ENCODE measurements around the gene NEUROG1. TPM values are rescaled to one million over a fixed set of nuclear protein-coding genes. Genes with fewer than 3 reads are reported as not detected.
"Not testable (repeated sequence)": the region's sequence is repeated elsewhere in the genome, so short reads cannot be mapped to it uniquely, and the experiment has no call there.

Gene NEUROG1
- total RNA-seq, 1 experiment from 2014 or later, result not detected

DNA sequence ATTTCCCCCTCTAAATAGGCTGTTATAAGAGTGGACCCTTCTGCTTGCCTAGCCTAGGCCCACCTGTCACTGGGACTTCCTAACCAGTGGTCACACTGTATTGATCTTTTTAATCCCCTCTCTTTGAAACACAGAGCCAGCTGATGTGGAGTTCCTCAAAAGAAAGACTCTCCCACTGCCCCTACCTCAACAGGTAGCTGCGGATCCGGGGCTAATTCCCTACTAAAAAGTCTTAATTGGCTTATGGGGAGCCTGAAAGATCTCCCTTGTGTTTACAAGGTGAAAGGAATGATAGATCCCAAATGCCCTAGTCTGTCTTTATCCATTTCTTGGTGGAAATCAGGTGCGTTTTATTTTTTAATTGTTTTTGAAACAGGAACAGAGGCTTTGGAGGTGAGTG lies 2.0 kb downstream of the NEUROG1 start:
- no peak overlapping the region for H3K27ac ChIP-seq (ENCODE audit: low read depth, low read length, poor library complexity, severe bottlenecking)
- POLR2A ChIA-PET (ENCODE audit: low non-redundant PET), result interaction anchor here (0.5 kb wide), 1 partner anchor 200 kb away, joined by 3 read pairs; no protein-coding TSS in a partner anchor
- BruUV-seq (replicated peaks), result no TSS peak
- DNase-seq (ENCODE audit: low spot score), result no peak
- no peaks in the 10 kb centered on the region for H3K9me3 ChIP-seq (ENCODE audit: low read depth, low read length, poor library complexity, severe bottlenecking)
- intact Hi-C loops (cut with micrococcal nuclease; ENCODE audit: unreplicated experiment), result no loop called here
- H3K36me3 ChIP-seq (ENCODE audit: insufficient read depth, low read length, poor library complexity, severe bottlenecking), result no peaks in the 10 kb centered on the region
- H3K4me1 ChIP-seq (ENCODE audit: insufficient read depth, low read length, poor library complexity, severe bottlenecking), result no peaks in the 10 kb centered on the region
- H3K4me3 ChIP-seq (ENCODE audit: low read depth, low read length, poor library complexity, severe bottlenecking), result no peak overlapping the region
- TF ChIP-seq EZH2 (IDR thresholded peaks at IDR 0.05; ENCODE audit: borderline replicate concordance, low read depth, low read length, poor library complexity, severe bottlenecking), result no peak
- TF ChIP-seq, protein P1, sequence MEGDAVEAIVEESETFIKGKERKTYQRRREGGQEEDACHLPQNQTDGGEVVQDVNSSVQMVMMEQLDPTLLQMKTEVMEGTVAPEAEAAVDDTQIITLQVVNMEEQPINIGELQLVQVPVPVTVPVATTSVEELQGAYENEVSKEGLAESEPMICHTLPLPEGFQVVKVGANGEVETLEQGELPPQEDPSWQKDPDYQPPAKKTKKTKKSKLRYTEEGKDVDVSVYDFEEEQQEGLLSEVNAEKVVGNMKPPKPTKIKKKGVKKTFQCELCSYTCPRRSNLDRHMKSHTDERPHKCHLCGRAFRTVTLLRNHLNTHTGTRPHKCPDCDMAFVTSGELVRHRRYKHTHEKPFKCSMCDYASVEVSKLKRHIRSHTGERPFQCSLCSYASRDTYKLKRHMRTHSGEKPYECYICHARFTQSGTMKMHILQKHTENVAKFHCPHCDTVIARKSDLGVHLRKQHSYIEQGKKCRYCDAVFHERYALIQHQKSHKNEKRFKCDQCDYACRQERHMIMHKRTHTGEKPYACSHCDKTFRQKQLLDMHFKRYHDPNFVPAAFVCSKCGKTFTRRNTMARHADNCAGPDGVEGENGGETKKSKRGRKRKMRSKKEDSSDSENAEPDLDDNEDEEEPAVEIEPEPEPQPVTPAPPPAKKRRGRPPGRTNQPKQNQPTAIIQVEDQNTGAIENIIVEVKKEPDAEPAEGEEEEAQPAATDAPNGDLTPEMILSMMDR (conservative IDR thresholded peaks at IDR 0.05; ENCODE audit: low read depth, low read length), result no peak
- CTCF ChIA-PET, result interaction anchor here (0.7 kb wide), 1 partner anchor 67 kb away, joined by 3 read pairs; no protein-coding TSS in a partner anchor
- H3K27me3 ChIP-seq (replicated peaks; ENCODE audit: insufficient read depth, low read depth, low read length, poor library complexity), result peaks cover 99% of the 10 kb centered on the region

DNA sequence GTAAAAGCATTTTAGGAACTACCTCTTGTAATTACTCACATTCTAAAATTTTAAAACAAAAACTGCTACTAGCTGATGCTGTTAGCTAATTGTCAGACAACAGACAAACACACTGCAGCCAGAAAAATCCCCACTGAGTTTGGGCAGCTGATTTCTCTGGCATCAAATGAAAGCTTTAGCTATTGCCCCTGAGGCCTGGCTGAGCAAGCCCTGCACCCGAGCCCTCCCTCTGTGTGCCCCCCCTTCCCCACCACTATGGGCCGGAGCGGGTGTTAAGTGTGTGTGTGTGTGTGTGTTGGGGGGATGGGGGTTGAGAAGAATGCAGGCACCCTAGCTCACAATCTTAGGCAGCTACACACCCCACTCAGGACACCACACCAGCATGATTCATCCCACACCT lies 2.4 kb downstream of the NEUROG1 start:
- H3K9me3 ChIP-seq (ENCODE audit: low read depth, low read length, poor library complexity, severe bottlenecking), result no peaks in the 10 kb centered on the region
- BruUV-seq (replicated peaks), result no TSS peak
- TF ChIP-seq EZH2 (IDR thresholded peaks at IDR 0.05; ENCODE audit: borderline replicate concordance, low read depth, low read length, poor library complexity, severe bottlenecking), result no peak
- POLR2A ChIA-PET (ENCODE audit: low non-redundant PET), result interaction anchor here (0.5 kb wide), 1 partner anchor 201 kb away, joined by 3 read pairs; no protein-coding TSS in a partner anchor
- H3K27me3 ChIP-seq (replicated peaks; ENCODE audit: insufficient read depth, low read depth, low read length, poor library complexity), result peaks cover 99% of the 10 kb centered on the region
- H3K27ac ChIP-seq (ENCODE audit: low read depth, low read length, poor library complexity, severe bottlenecking), result no peak overlapping the region
- no peaks in the 10 kb centered on the region for H3K36me3 ChIP-seq (ENCODE audit: insufficient read depth, low read length, poor library complexity, severe bottlenecking)
- H3K4me1 ChIP-seq (ENCODE audit: insufficient read depth, low read length, poor library complexity, severe bottlenecking), result no peaks in the 10 kb centered on the region
- CTCF ChIA-PET, result no interaction called here
- no peak overlapping the region for H3K4me3 ChIP-seq (ENCODE audit: low read depth, low read length, poor library complexity, severe bottlenecking)
- intact Hi-C loops (cut with micrococcal nuclease; ENCODE audit: unreplicated experiment), result no loop called here
- DNase-seq (ENCODE audit: low spot score), result no peak

DNA sequence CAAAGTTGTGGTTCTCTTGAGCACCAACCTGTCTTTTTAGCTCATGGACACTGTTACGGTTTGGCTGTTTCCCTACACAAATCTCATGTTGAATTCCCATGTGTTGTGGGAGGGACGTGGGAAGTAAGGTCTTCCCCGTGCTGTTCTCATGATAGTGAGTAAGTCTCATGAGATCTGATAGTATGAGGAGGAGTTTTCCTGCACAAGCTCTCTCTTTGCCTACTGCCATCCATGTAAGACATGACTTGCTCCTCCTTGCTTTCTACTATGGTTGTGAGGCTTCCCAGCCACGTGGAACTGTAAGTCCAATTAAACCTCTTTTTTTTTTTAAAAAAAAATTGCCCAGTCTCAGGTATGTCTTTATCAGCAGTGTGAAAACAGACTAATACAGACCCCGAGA lies 6.2 kb downstream of the NEUROG1 start:
- BruUV-seq (replicated peaks); H3K4me1 ChIP-seq (ENCODE audit: insufficient read depth, low read length, poor library complexity, severe bottlenecking); DNase-seq (ENCODE audit: low spot score); H3K27ac ChIP-seq (ENCODE audit: low read depth, low read length, poor library complexity, severe bottlenecking); H3K4me3 ChIP-seq (ENCODE audit: low read depth, low read length, poor library complexity, severe bottlenecking); H3K36me3 ChIP-seq (ENCODE audit: insufficient read depth, low read length, poor library complexity, severe bottlenecking); H3K9me3 ChIP-seq (ENCODE audit: low read depth, low read length, poor library complexity, severe bottlenecking); POLR2A ChIA-PET (ENCODE audit: low non-redundant PET); CTCF ChIA-PET; intact Hi-C loops (cut with micrococcal nuclease; ENCODE audit: unreplicated experiment): not testable (repeated sequence)
- H3K27me3 ChIP-seq (replicated peaks; ENCODE audit: insufficient read depth, low read depth, low read length, poor library complexity), result peaks cover 92% of the 10 kb centered on the region

DNA sequence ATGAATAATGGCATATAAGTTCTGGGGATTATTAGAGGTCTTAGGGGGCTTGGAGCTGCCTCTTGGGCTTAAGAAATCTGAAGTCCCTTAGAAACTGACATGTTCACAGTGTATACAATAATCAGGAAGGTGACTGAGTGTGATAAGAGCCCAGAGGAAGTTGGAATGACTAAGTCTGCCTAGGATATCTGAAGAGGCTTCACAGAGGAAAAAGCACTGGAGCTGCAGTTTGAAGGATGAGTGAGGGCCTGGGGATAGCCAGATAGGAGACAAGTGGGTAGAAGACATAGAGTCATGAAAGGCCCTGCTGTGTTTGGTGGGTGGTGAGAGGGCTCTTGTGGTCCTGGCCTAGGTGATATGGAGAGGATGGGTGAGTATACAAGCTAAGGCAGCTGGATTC lies 8.8 kb downstream of the NEUROG1 start:
- Histone ChIP-seq H3K4me3 (ENCODE audit: low read depth, low read length, poor library complexity, severe bottlenecking) (no peak overlapping the region), H3K36me3 (ENCODE audit: insufficient read depth, low read length, poor library complexity, severe bottlenecking) (no peaks in the 10 kb centered on the region), H3K9me3 (ENCODE audit: low read depth, low read length, poor library complexity, severe bottlenecking) (no peaks in the 10 kb centered on the region), H3K27me3 (replicated peaks; ENCODE audit: insufficient read depth, low read depth, low read length, poor library complexity) (peaks cover 69% of the 10 kb centered on the region), H3K4me1 (ENCODE audit: insufficient read depth, low read length, poor library complexity, severe bottlenecking) (no peaks in the 10 kb centered on the region), H3K27ac (ENCODE audit: low read depth, low read length, poor library complexity, severe bottlenecking) (no peak overlapping the region)
- no peak for DNase-seq (ENCODE audit: low spot score)
- intact Hi-C loops (cut with micrococcal nuclease; ENCODE audit: unreplicated experiment), result no loop called here
- ChIA-PET CTCF (no interaction called here), POLR2A (ENCODE audit: low non-redundant PET) (no interaction called here)
- TF ChIP-seq EZH2 (IDR thresholded peaks at IDR 0.05; ENCODE audit: borderline replicate concordance, low read depth, low read length, poor library complexity, severe bottlenecking), result no peak
- TF ChIP-seq, protein P1 (conservative IDR thresholded peaks at IDR 0.05; ENCODE audit: low read depth, low read length), result no peak
- no TSS peak for BruUV-seq (replicated peaks)
